HG03432 (cell line): Measurements from ENCODE around the gene UBE3D.
"Not testable (repeated sequence)": the region's sequence is repeated elsewhere in the genome, so short reads cannot be mapped to it uniquely, and the experiment has no call there.

Experiments used
- ATAC-seq: cut with Tn5 transposase; IDR thresholded peaks from one replicate; pipeline ENCODE4 v1.9.1; 2021; ENCODE audit warnings: mild to moderate bottlenecking, moderate library complexity; ENCODE audit not compliant: unreplicated experiment

UBE3D gene

DNA sequence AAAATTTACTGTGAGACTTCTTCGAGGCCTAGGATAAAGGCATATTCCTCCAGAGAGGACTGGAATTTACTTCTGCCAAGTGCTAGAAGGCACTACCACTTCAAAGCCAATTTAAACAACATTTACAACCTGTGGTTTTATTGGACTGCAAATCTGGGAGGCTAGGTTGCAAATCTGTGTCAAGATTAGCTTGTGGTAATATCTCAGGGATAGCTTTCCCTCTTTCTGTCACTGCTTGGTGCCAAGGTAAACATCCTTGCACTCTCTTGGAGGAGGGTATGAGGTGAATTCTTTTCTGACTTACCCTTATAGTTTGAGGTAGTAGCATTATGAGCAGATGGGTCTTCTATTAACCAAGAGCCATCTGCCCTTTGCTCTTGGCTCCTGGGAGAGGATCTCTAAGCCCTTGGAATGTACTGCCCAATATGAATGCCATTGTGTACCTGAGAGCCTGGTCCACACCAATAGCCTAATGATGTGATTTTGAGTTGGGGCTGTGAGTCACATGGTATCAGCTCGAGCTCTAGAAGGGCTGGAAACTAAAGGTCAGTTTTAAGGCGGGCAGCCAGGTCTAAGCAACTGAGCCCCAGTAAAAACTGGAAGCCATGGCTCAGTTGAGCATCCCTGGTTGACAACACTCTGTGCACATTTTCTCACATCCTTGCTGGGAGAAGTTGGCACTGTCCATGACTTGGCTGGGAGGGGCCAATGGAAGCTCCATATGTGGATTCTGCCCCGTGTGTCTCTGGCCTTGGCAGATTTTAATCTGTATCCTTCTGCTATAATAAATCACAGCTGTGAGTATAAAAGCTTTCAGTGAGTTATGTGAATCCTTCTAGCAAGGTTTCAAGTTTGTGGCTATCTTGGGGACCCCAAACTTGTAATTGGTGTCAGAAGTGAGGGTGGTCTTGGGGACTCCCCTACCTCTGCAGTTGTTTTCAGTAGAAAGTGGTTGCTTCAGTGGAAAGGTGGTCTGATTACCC, 188.1 kb downstream of the UBE3D start:
- ATAC-seq = no peak

DNA sequence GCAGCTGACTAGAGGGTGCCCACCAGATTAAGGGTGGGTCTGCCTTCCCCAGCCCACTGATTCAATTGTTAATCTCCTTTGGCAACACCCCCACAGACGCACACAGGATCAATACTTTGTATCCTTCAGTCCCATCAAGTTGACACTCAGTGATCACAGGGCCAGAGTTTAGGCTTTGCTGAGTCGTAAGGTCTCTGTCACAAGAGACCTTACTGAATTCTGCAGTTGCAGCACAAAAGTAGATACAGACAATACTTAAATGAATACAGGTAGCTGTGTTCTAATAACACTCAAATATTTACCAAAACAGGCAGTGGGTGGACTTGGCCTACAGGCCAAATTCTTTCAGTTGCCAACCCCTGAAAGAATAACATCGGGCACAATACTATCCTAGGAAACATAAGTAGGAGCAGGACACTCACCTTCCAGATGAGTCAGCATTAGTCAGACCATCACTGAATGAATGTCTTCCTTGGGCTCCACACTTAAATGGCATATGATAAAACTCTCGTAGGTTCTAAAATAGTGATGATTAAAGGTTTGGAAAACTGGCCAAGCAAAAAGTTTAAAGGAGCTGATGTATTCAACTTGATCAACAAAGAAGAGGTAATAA, 190.0 kb downstream of the UBE3D start:
- no peak for ATAC-seq

DNA sequence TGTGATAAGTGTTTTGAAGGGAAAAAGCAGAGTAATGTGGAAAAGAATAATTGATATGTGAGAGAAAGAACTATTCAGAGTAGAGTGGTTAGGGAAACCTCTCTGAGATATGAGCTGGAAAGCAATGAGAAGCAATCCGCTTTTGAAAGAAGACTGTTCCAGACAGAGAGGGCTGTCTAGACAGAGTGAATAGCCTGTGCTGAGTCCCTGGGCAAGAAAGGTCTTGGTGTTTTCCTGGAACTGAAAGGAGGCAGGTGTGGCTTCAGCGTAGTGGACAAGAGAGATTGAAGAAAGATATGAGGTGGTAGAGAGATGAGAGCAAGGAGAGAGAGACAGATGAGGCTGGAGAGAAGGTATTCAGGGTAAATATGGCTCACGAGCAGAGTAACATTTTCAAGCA, 190.8 kb downstream of the UBE3D start:
- ATAC-seq = no peak

DNA sequence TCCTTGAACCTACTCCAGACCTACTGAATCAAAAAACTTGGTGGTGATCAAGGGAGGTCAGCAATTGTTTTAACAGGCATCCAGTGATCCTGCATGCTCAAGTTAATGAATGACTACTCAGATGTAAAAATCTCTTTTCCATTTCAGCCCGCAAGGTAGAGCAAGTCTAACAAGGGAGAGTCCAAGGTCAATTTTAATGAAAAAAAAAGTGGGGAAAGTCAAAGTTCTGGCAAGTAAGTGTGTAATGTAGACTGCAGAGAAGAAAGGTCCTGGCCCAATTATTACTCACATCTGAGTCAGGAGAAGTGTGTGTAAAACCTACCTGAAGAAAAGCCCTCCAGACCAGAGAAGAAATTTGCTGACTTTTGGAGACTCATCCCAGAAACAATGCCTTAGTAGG, 193.5 kb downstream of the UBE3D start:
- no peak for ATAC-seq

DNA sequence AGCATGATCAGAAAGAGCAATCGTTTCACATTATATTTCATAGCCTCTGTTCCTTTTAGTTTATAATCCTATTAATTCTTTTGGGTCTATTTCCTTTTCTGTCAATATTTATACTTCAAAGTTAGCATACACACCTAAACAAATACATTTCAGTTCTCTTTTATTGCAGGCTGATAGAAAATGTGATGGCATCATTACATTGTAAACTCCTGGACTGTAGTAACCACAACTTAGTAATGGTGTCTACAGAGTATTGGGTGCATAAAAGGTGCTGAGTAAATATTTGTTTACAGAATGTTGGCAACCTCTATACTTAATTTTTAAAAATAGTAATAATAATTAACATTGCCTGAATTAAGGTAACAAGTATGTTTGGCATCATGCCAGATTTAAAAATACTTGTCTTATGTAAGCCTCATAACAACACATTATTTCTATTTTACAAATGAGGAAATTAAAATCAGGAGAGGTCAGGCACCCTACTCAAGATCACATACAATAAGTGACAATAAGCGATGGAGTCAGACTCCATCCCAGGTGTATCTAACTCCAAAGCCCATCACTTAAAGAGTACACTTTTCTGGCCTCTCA, 195.0 kb downstream of the UBE3D start:
- ATAC-seq = no peak

DNA sequence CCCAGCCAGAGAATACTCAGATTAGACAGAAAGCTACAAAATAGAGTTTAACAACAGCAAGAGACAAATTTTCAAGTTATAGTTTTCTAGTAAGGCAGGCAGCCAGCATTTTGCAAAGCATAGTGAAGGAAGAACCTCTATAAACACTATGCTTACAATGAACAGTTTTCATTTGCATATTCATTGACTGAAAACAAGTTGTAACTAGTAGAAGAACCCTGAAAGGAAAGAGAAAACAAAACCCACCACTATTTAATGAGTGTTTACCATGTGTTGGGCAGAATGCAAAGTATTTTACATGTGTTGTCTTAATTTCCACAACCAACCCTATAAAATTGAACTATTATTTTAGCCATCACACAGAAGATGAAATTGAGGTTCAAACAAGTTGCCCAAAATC, 196.1 kb downstream of the UBE3D start:
- no peak for ATAC-seq

DNA sequence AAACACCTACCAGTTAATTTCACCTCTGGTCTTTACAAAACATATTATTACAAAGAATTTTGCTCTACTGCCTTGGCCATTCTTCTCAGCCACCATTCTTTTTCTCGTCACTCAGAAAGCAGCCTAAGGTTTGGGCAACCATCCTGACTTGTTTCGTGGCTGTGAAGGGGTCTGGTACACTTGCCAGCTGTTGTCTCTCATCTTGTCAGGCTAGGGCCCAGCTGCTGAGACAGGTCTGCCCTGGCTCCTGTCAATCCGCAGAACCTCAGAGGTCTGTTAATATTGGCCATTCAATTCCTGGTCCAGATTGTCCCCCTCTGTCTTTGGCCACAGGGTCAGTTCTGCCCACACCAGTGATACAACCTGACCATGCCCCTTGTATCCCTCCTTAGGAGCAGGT, 197.7 kb downstream of the UBE3D start:
- no peak for ATAC-seq

DNA sequence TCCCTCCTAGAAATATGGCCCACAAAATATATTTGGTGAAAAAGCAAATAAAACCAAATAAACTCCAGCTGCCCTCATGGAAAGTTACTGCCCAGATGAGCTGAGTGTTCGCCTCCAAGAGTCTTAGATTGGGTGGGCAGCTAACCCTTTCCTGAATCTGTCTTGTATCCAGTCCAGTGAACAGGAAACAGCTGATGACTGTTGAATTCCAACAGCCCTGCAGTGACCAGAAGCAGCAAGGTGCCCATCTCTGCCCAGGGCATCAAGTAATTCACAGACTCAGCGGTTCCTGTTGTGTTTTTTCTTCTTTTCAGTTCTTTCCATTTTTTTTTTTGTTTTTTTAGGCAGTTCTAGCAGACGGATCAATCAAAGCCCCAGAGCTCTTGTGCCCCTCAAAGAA, 199.2 kb downstream of the UBE3D start:
- ATAC-seq = no peak

DNA sequence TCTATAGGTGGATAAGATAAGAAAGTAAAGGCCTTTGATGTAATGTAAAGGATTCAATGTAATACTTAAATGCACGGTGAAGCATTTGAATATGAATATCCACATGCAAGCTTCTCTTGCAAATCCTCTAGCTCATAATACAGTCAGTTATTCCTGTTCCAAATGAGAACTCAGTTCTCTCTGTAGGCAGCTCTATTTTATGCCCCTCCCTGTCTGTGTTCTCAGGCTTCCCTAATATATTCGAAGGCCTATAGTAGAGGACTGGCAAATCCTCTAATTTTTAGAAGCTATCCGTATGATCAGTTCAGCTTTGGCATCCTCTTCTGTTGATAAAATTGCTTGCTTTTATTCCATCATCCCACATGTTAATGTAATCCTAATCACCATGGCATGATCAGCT, 200.2 kb downstream of the UBE3D start:
- no peak for ATAC-seq

DNA sequence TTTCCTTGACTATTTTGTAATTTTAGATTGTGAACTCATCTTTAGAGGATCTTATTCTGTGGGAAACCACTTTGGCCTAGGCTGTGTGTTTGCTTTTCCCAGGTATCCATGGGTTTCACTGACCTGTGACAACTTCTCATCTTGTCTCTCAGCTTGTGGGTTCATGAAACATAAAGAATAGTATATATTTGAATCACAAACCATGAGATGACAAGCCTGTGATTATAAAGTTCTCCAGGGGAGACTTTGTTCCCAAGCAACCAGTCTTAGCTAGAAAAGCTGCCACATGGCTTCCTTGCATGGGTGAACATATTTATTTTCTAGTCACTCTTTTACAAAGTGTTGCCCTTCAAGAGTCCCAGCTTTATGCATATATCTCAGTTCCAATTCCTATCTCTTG, 201.9 kb downstream of the UBE3D start:
- ATAC-seq = no peak

DNA sequence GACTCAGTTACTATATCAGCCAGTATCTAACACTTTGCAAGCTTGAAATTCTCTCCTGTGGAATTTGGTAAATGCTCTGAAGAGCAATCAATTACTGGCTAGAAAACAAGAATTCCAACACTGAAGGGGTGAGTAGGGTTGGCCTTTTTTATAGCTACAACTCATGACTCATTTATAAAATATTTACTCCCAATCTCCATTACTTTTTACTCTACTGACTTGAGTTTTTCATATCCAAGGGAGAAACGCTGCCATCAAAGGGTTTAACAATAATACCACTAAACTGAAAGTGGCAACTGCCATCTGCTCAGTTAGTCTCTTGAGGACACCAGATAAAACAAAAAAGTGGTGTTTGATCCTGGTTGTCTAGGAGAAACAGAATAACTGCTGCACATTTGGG, 203.1 kb downstream of the UBE3D start:
- no peak for ATAC-seq

DNA sequence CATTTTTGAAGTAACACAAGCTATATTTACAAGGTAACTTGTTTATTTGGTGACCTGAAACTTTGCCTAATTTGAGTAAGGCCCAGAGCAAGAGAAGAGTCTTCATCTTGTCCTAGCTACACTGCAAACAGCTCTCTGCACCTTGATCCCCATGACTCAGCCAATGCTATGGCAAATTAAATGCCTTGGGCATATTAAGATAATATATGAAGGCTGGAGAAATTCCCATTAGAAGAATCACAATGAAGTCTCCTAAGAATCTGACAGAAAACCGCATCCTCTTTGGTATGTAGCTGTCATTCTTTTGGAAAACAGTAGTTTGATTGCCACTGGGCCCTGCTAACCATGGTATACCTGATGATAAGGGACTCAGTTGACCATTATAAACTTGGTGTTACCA, 204.5 kb downstream of the UBE3D start:
- no peak for ATAC-seq

DNA sequence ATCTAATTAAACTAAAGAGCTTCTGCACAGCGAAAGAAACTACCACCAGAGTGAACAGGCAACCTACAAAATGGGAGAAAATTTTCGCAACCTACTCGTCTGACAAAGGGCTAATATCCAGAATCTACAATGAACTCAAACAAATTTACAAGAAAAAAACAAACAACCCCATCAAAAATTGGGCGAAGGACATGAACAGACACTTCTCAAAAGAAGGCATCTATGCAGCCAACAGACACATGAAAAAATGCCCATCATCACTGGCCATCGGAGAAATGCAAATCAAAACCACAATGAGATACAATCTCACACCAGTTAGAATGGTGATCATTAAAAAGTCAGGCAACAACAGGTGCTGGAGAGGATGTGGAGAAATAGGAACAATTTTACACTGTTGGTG, 209.6 kb downstream of the UBE3D start:
- ATAC-seq = not testable (repeated sequence)

DNA sequence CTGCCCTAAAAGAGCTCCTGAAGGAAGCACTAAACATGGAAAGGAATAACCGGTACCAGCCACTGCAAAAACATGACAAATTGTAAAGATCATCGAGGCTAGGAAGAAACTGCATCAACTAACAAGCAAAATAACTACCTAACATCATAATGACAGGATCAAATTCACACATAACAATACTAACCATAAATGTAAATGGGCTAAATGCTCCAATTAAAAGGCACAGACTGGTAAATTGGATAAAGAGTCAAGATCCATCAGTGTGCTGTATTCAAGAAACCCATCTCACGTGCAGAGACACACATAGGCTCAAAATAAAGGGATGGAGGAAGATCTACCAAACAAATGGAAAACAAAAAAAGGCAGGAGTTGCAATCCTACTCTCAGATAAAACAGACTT, 212.7 kb downstream of the UBE3D start:
- not testable (repeated sequence) for ATAC-seq

DNA sequence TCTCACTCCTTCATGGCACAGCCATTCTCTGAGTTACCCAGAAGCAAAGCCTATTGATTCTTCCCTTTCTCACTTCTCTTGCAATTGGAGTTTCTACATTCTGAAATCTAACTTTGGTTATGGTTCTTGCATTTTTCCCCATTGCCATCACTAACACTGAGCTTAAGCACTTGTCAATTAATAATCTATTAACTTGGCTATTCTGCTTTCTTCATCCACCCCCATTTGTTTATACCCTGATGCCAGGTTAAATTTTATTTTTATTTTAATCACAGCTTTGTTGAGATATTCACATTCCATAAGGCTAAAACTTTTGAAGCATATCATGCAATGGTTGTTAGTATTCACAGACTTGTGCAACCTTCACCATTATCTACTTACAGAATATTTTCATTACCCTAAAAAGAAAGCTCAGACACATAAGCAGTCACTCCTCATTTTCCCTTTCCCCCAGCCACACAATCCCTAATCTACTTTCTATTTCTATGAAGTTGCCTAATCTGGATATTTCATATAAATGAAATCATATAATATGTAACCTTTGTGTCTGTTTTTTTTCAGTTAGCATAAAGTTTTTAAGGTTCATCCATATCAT, 222.3 kb downstream of the UBE3D start:
- no peak for ATAC-seq

DNA sequence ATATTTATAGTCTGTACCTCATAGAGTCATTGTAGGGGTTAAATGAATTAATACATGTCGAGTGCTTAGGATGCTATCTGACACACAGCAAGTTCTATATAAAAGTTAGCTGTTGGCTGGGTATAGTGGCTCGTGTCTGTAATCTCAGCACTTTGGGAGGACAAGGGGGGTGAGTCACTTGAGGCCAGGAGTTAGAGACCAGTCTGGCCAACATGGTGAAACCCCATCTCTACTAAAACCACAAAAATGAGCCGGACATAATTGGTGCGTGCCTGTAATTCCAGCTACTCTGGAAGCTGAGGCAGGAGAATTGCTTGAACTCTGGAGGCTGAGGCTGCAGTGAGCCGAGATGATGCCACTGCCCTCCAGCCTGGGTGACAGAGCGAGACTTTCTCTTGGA, 222.9 kb downstream of the UBE3D start:
- ATAC-seq = no peak
